H1 (cell line): Measurements from ENCODE around the gene TTC4. TPM values are rescaled to one million over a fixed set of nuclear protein-coding genes. Genes with fewer than 3 reads are reported as not detected.

Experiments used
- CTCF ChIA-PET: fragments of 300-600 bp; sonication (Branson Sonifier 250); formaldehyde crosslinking; loops from one replicate; lab custom pipeline; 2021; ENCODE audit not compliant: partially characterized antibody; lab: Charles Lee
- POLR2A ChIA-PET: fragments of 300-600 bp; sonication (Branson Sonifier 250); formaldehyde crosslinking; loops from one replicate; lab custom pipeline; 2021; ENCODE audit warnings: inconsistent platforms; ENCODE audit not compliant: partially characterized antibody; lab: Charles Lee
- DNase-seq, 2 experiments: peaks; one replicate each; pipeline versions ENCODE4 v3.0.0 to v3.0.0-alpha.2; 2010 to 2022; ENCODE audit warnings: low spot score in 2 of 2, low read depth in 1 of 2, mixed read lengths in 1 of 2
- FAIRE-seq: peaks from 2 replicates; lab custom pipeline; 2011; peaks lifted over from hg19 to GRCh38; lab: Jason Lieb, UNC
- H2AFZ ChIP-seq: 2 replicates; pipeline ENCODE4 v1.8.1; 2012; ENCODE audit warnings: low read length, inconsistent platforms
- H2AK5ac ChIP-seq: 2 replicates; pipeline ENCODE4 v1.6.1; 2013; ENCODE audit warnings: low read depth, low read length
- H2BK120ac ChIP-seq: replicated peaks from 2 replicates; pipeline ENCODE3; 2013; ENCODE audit warnings: low read depth, low read length, inconsistent platforms
- H2BK12ac ChIP-seq: 2 replicates; pipeline ENCODE4 v1.6.1; 2013; ENCODE audit warnings: low read depth, low read length
- H2BK15ac ChIP-seq: 2 replicates; pipeline ENCODE4 v1.6.1; 2013; ENCODE audit warnings: low read length
- H2BK20ac ChIP-seq: 2 replicates; pipeline ENCODE4 v1.6.1; 2013; ENCODE audit warnings: low read length
- H2BK5ac ChIP-seq: 2 replicates; pipeline ENCODE4 v1.6.1; 2013; ENCODE audit warnings: low read depth, low read length
- H3K14ac ChIP-seq: 2 replicates; pipeline ENCODE4 v1.6.1; 2013; ENCODE audit warnings: inconsistent platforms; ENCODE audit not compliant: insufficient read length
- H3K18ac ChIP-seq: 2 replicates; pipeline ENCODE4 v1.6.1; 2013; ENCODE audit warnings: low read length; ENCODE audit errors: extremely low read depth
- H3K23ac ChIP-seq: 2 replicates; pipeline ENCODE4 v1.6.1; 2013; ENCODE audit warnings: inconsistent platforms; ENCODE audit not compliant: insufficient read length
- H3K23me2 ChIP-seq: 2 replicates; pipeline ENCODE4 v1.6.1; 2013; ENCODE audit warnings: low read depth, low read length
- H3K27ac ChIP-seq: 2 replicates; pipeline ENCODE4 v1.6.1; 2011; ENCODE audit warnings: low read depth, low read length, inconsistent platforms
- H3K27me3 ChIP-seq, 4 experiments: replicated peaks in 1 of 4; 1 replicate in 1 of 4; 2 replicates in 3 of 4; pipeline versions ENCODE4 v1.6.1 to v1.8.1; 2011 to 2013; ENCODE audit warnings: low read length in 3 of 4, mild to moderate bottlenecking in 3 of 4, inconsistent platforms in 2 of 4, mixed read lengths in 2 of 4, moderate library complexity in 1 of 4; ENCODE audit not compliant: control insufficient read depth in 3 of 4, insufficient read depth in 3 of 4; ENCODE audit errors: extremely low read depth in 1 of 4
- H3K36me3 ChIP-seq, 4 experiments: 2 replicates each; pipeline versions ENCODE4 v1.6.1 to v1.8.1; 2011 to 2013; ENCODE audit warnings: mild to moderate bottlenecking in 4 of 4, low read length in 3 of 4, moderate library complexity in 2 of 4, control low read depth in 1 of 4, inconsistent platforms in 1 of 4; ENCODE audit not compliant: insufficient read depth in 4 of 4, control insufficient read depth in 2 of 4
- H3K4ac ChIP-seq: replicated peaks from 2 replicates; pipeline ENCODE3; 2013; ENCODE audit warnings: low read length, low read depth, mixed read lengths, inconsistent platforms; ENCODE audit not compliant: insufficient read length
- H3K4me1 ChIP-seq, 4 experiments: replicated peaks in 1 of 4; 1 replicate in 1 of 4; 2 replicates in 3 of 4; pipeline versions ENCODE4 v1.6.1 to v1.8.1; 2011 to 2013; ENCODE audit warnings: low read length in 3 of 4, inconsistent platforms in 2 of 4, mixed read lengths in 1 of 4; ENCODE audit not compliant: insufficient read depth in 4 of 4, control insufficient read depth in 3 of 4
- H3K4me2 ChIP-seq, 2 experiments: 2 replicates each; pipeline versions ENCODE4 v1.6.1 to v1.8.1; 2011 to 2013; ENCODE audit warnings: low read depth in 2 of 2, low read length in 2 of 2, control low read depth in 1 of 2, inconsistent platforms in 1 of 2, mild to moderate bottlenecking in 1 of 2; ENCODE audit not compliant: insufficient read depth in 1 of 2
- H3K4me3 ChIP-seq, 4 experiments: fragments of 200-600, 300-600 bp in 1 of 4; sonication (generic), shearing (Covaris generic), sonication (Bioruptor Twin) in 1 of 4; 2 replicates each; pipeline versions ENCODE4 v1.5.1 to v1.8.1; 2011 to 2016; ENCODE audit warnings: low read length in 4 of 4, low read depth in 3 of 4, control low read depth in 2 of 4, inconsistent platforms in 2 of 4, mild to moderate bottlenecking in 2 of 4, mixed read lengths in 1 of 4, moderate library complexity in 1 of 4; ENCODE audit not compliant: insufficient read depth in 2 of 4; ENCODE audit errors: extremely low read depth in 1 of 4
- H3K56ac ChIP-seq: replicated peaks from 2 replicates; pipeline ENCODE3; 2013; ENCODE audit warnings: low read depth, mild to moderate bottlenecking, mixed read lengths, low read length, inconsistent platforms; ENCODE audit not compliant: insufficient read length
- H3K79me1 ChIP-seq: 2 replicates; pipeline ENCODE4 v1.6.1; 2013; ENCODE audit warnings: low read depth, low read length, control low read depth
- H3K79me2 ChIP-seq, 2 experiments: 2 replicates each; pipeline versions ENCODE4 v1.6.1 to v1.8.1; 2012 to 2013; ENCODE audit warnings: low read length in 2 of 2, mild to moderate bottlenecking in 2 of 2, inconsistent platforms in 1 of 2; ENCODE audit not compliant: insufficient read depth in 2 of 2, control insufficient read depth in 1 of 2
- H3K9ac ChIP-seq, 4 experiments: replicated peaks in 1 of 4; 1 replicate in 1 of 4; 2 replicates in 3 of 4; pipeline versions ENCODE4 v1.6.1 to v1.8.1; 2011 to 2013; ENCODE audit warnings: low read depth in 3 of 4, low read length in 3 of 4, control low read depth in 2 of 4, mild to moderate bottlenecking in 2 of 4, moderate library complexity in 2 of 4, inconsistent platforms in 1 of 4; ENCODE audit errors: extremely low read depth in 1 of 4
- H3K9me3 ChIP-seq, 2 experiments: 2 replicates each; pipeline versions ENCODE4 v1.6.1 to v1.8.1; 2012 to 2013; ENCODE audit warnings: mild to moderate bottlenecking in 2 of 2, moderate library complexity in 2 of 2, control low read depth in 1 of 2, inconsistent platforms in 1 of 2, low read depth in 1 of 2, low read length in 1 of 2, mixed read lengths in 1 of 2; ENCODE audit not compliant: insufficient read depth in 2 of 2
- H4K20me1 ChIP-seq, 2 experiments: replicated peaks in 1 of 2; 2 replicates each; pipeline versions ENCODE3 to v1.8.1; 2011 to 2013; ENCODE audit warnings: inconsistent platforms in 2 of 2, low read length in 2 of 2, mild to moderate bottlenecking in 1 of 2; ENCODE audit not compliant: insufficient read depth in 2 of 2, control insufficient read depth in 1 of 2
- H4K5ac ChIP-seq: 2 replicates; pipeline ENCODE4 v1.6.1; 2013; ENCODE audit warnings: low read length, low read depth, mixed read lengths, inconsistent platforms; ENCODE audit not compliant: insufficient read length
- H4K8ac ChIP-seq: 2 replicates; pipeline ENCODE4 v1.8.0; 2013; ENCODE audit warnings: mild to moderate bottlenecking, moderate library complexity, low read length, inconsistent platforms; ENCODE audit not compliant: insufficient read depth; ENCODE audit errors: extremely low read depth
- H4K91ac ChIP-seq: replicated peaks from 2 replicates; pipeline ENCODE3; 2013; ENCODE audit warnings: low read length, mixed read lengths, inconsistent platforms; ENCODE audit not compliant: insufficient read length
- BRCA1 ChIP-seq: IDR thresholded peaks from 2 replicates; pipeline ENCODE4 v1.6.1; 2012; ENCODE audit warnings: low read depth, low read length, improper control_type of control experiment
- CHD2 ChIP-seq: IDR thresholded peaks from 2 replicates; pipeline ENCODE4 v1.6.1; 2012; ENCODE audit warnings: low read length, improper control_type of control experiment
- EGR1 ChIP-seq: IDR thresholded peaks from 2 replicates; pipeline ENCODE4 v1.6.1; 2011; ENCODE audit warnings: low read depth, low read length, borderline replicate concordance
- GABPA ChIP-seq: IDR thresholded peaks from 2 replicates; pipeline ENCODE4 v1.6.1; 2011; ENCODE audit warnings: mild to moderate bottlenecking, low read length, moderate library complexity, borderline replicate concordance; ENCODE audit not compliant: insufficient read depth
- HDAC2 ChIP-seq, 2 experiments: fragments of 300-600 bp in 1 of 2; sonication (generic) in 1 of 2; IDR thresholded peaks; 2 replicates each; pipeline ENCODE4 v1.6.1; 2011 to 2012; ENCODE audit warnings: low read depth in 2 of 2, low read length in 2 of 2, mild to moderate bottlenecking in 2 of 2, moderate library complexity in 2 of 2, borderline replicate concordance in 1 of 2, inconsistent platforms in 1 of 2
- KDM4A ChIP-seq: IDR thresholded peaks from one replicate; pipeline ENCODE4 v1.7.1; 2012; ENCODE audit warnings: low read depth, mild to moderate bottlenecking, moderate library complexity, low read length, inconsistent platforms; ENCODE audit not compliant: severe bottlenecking
- PHF8 ChIP-seq: fragments of 200-600 bp; sonication (generic); conservative IDR thresholded peaks from 2 replicates; pipeline ENCODE4 v1.7.1; 2012; ENCODE audit warnings: low read depth, mild to moderate bottlenecking, inconsistent platforms, low read length, moderate library complexity
- SAP30 ChIP-seq: fragments of 300-600 bp; sonication (generic); IDR thresholded peaks from 2 replicates; pipeline ENCODE4 v1.7.1; 2012; ENCODE audit warnings: low read length, moderate library complexity, mild to moderate bottlenecking, inconsistent platforms; ENCODE audit not compliant: insufficient read depth, insufficient replicate concordance
- SRF ChIP-seq: IDR thresholded peaks from 2 replicates; pipeline ENCODE4 v1.6.1; 2011; ENCODE audit warnings: mild to moderate bottlenecking, low read depth, low read length, moderate library complexity
- TEAD4 ChIP-seq: IDR thresholded peaks from 2 replicates; pipeline ENCODE4 v1.6.1; 2012; ENCODE audit warnings: low read depth, low read length, inconsistent platforms, mixed read lengths
- WGBS, 2 experiments: shearing (Covaris generic) in 1 of 2; methylation state at CpG; one replicate each; pipeline versions ENCODE4 v1.1.6 to v1.1.7; 2013 to 2015; ENCODE audit warnings: low lambda C conversion rate in 2 of 2, mixed read lengths in 2 of 2, inconsistent platforms in 1 of 2, low coverage in 1 of 2, missing lambda C conversion rate in 1 of 2; ENCODE audit not compliant: insufficient replicate concordance in 2 of 2, insufficient coverage in 1 of 2, insufficient read length in 1 of 2; ENCODE audit errors: extremely low coverage in 1 of 2, missing lambda C conversion rate in 1 of 2; 5-methylcytosine and 5-hydroxymethylcytosine counted together
- polyA plus RNA-seq, 7 experiments: library from polyadenylated mRNA; depleted of rRNA in 3 of 7; stranded (reverse) in 5 of 7; unstranded in 2 of 7; fragments of >200 nt in 5 of 7; fragments of 200-250 nt in 2 of 7; gene quantifications; 1 replicate in 5 of 7; 2 replicates in 1 of 7; 4 replicates in 1 of 7; pipeline versions ENCODE4 v1.2.1 to v1.2.3, GENCODE V29; 2011 to 2013; ENCODE audit warnings: missing spikeins in 2 of 7, mixed read lengths in 2 of 7
- total RNA-seq: library from RNA; stranded (reverse); fragmentation: NEBNext Ultra II Directional; extraction: Animal tissue kit (Norgen Biotek cat#: 25700); gene quantifications from 2 replicates; pipeline ENCODE4 v1.2.1, GENCODE V29; 2021

TTC4 gene
- total and polyA plus RNA-seq, 2 of the 8 experiments (the other 6 are each of a cell fraction or from before 2014, with no cell fraction given) = 21.0 to 25.1 TPM

DNA sequence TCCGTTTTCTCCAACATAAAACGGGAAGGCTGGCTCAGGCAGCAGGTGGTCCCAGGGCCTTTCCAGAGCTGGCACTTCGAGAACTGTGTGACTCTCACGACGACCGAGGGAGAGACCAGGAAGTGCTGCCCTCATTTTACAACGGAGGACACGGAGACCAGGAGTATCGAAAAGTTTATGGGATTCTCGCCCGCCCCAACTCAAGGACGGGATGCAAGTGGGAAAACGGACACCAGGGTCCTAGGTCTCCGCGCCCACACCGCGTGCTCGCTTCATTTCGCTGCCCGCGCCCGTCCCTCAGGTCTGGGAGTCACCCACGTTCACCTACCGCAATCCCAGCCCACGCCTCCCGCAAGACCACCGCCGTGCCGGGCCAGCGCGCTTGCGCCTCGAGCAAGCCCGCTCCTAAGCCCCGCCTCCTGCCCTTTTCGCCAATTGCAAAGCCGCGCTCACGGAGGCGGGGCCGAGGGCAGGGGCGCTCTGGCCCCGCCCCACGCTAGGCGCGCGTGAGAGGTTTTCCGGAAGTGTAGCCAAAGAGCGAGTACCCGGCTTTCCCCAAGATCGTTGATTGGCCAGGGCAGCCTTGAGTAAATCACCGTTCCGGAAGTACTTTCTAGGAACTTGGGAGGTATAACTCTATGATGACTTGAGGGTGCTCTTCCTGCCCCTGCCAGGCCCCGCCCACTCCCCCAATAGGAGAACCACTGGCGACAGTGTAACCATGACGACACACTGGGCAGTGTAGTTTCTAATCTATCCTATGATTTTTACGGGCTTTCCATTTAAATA lies 48.7 kb downstream of the TTC4 start, which contains the start of gene PARS2:
PARS2 (minus strand) TSS at position 391 of the 789 bp plus-strand sequence. CDS start 5,362 bp downstream, outside the sequence.
- peak; percentile 98 for FAIRE-seq
- peaks cover 0 to 15% of the 10 kb centered on the region in 2 experiments; a peak in 2 of 4 replicates for H3K79me2 ChIP-seq
- no peak within 1 kb of the TSS for H2BK15ac ChIP-seq
- H3K27me3 ChIP-seq = no peaks in the 10 kb centered on the region
- peak within 1 kb of the TSS; percentile 71 to 93 (median 84) for H3K4me3 ChIP-seq
- no peak within 1 kb of the TSS for H3K14ac ChIP-seq
- no peaks in the 10 kb centered on the region for H3K9me3 ChIP-seq
- H3K4ac ChIP-seq = no peak within 1 kb of the TSS
- H4K8ac ChIP-seq = peak within 1 kb of the TSS; percentile 84; the same call in 1 of the 2 replicates
- H2AK5ac ChIP-seq = no peak within 1 kb of the TSS
- peak within 1 kb of the TSS; percentile 72; the same call in 1 of the 2 replicates for H3K18ac ChIP-seq
- H3K79me1 ChIP-seq = peaks cover 4% of the 10 kb centered on the region; the same call in 1 of the 2 replicates
- H2BK5ac ChIP-seq = peak within 1 kb of the TSS; percentile 93
- CTCF ChIA-PET = interaction anchor here (1.8 to 5.4 kb wide), 2 partner anchors 28 to 29 kb away, joined by 10 to 43 read pairs; no protein-coding TSS in a partner anchor
- H4K20me1 ChIP-seq = peaks cover 0 to 1% of the 10 kb centered on the region in 2 experiments
- POLR2A ChIA-PET = interaction anchor here (0.8 to 1.8 kb wide), 8 partner anchors 8 to 49 kb away, joined by 3 to 5 read pairs (median 4); partner anchors contain the start of gene TTC4
- no peak within 1 kb of the TSS for H2BK12ac ChIP-seq
- no peak within 1 kb of the TSS for H3K23ac ChIP-seq
- H3K27ac ChIP-seq = peak within 1 kb of the TSS; percentile 70
- H3K23me2 ChIP-seq = peaks cover 7% of the 10 kb centered on the region; the same call in 1 of the 2 replicates
- no peaks in the 10 kb centered on the region for H3K36me3 ChIP-seq
- H2BK120ac ChIP-seq = peak within 1 kb of the TSS; percentile 31
- H3K4me1 ChIP-seq = no peaks in the 10 kb centered on the region; a peak in 2 of 7 replicates
- peak within 1 kb of the TSS; percentile 74 to 75 for H3K4me2 ChIP-seq
- WGBS, 2 experiments = 3% methylated on average over 50 of the region's 57 CpGs; no CpG with 5 or more reads in 1 of the 2 experiments
- H2BK20ac ChIP-seq = no peak within 1 kb of the TSS
- H2AFZ ChIP-seq = peak within 1 kb of the TSS; percentile 84
- H3K9ac ChIP-seq = peak within 1 kb of the TSS in 3 of 4 experiments; percentile 87 to 89 (median 89); a peak in 6 of 7 replicates
- H3K56ac ChIP-seq = peak within 1 kb of the TSS; percentile 62
- H4K91ac ChIP-seq = peak within 1 kb of the TSS; percentile 76
- H4K5ac ChIP-seq = peak within 1 kb of the TSS; percentile 51
- DNase-seq = peak; percentile 95 to 97
- TF ChIP-seq KDM4A = peak; percentile 39
- TF ChIP-seq GABPA = peak; percentile 85; the same call in 1 of the 2 replicates
- TF ChIP-seq BRCA1 = no peak
- peak; percentile 42 for TF ChIP-seq SAP30
- TF ChIP-seq HDAC2 (IDR thresholded peaks at IDR 0.05; ENCODE audit: borderline replicate concordance in 1 of 2, low read depth in 2 of 2, low read length in 2 of 2) = 0 out of 4 replicates have a peak, but pooled peaks of 1 of the 2 experiments have one; percentile 33
- TF ChIP-seq SRF = no peak; the same call in 1 of the 2 replicates
- peak; percentile 31; the same call in 1 of the 2 replicates for TF ChIP-seq EGR1
- no peak for TF ChIP-seq TEAD4
- TF ChIP-seq PHF8 = peak; percentile 95
- no peak for TF ChIP-seq CHD2
